ENCODE results near the gene DIP2A. TPM values are rescaled to one million over a fixed set of nuclear protein-coding genes. Genes with fewer than 3 reads are reported as not detected.

Gene DIP2A
- polyA plus RNA-seq, 3 donors: 4.6 to 55.4 (median 6.1) TPM

DNA sequence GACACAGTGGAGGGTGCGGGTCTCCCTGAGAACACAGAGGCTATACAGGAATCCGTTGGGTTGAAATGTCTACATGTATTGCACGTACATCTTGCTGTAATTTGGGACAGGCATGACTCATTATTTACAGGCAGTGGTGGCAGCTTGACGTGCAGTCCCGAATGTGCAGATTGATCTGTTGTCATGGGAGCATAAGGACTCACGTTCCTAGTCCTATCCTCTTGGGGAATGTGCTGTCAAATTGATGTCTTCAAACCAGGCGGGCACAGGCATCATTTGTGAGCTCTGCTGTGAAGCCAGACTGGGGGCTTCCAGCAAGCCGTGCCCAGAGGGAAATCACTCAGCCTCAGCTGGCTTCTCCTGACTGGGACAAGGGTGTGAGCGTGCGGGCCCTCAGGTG is 105.7 kb downstream of the DIP2A start:
- peak overlapping the region in 1 of 7 donors; percentile 81 for H3K27ac Mint-ChIP-seq
- Histone ChIP-seq H3K27me3 (ENCODE audit: control insufficient read depth in 2 of 2, insufficient read depth in 2 of 2, low read length in 2 of 2) (no peaks in the 10 kb centered on the region), H3K36me3 (replicated peaks in 1 of 2; ENCODE audit: control insufficient read depth in 1 of 2, insufficient read depth in 2 of 2, low read length in 2 of 2) (peaks cover 93 to 100% of the 10 kb centered on the region in 2 donors), H3K4me1 (ENCODE audit: control insufficient read depth in 1 of 2, insufficient read depth in 2 of 2, low read length in 2 of 2) (no peaks in the 10 kb centered on the region), H3K9me3 (replicated peaks in 1 of 2; ENCODE audit: control insufficient read depth in 1 of 2, insufficient read depth in 1 of 2, low read length in 2 of 2) (no peaks in the 10 kb centered on the region), H2AFZ (ENCODE audit: insufficient read depth, low read depth, low read length, poor library complexity, severe bottlenecking) (no peak overlapping the region), H3K27ac (ENCODE audit: low read depth in 1 of 2, low read length in 2 of 2) (peak overlapping the region in 1 of 2 donors; percentile 41), H3K79me2 (ENCODE audit: insufficient read depth, low read length) (no peaks in the 10 kb centered on the region), H3K4me2 (replicated peaks; ENCODE audit: extremely low read depth, low read length, poor library complexity, severe bottlenecking) (no peak overlapping the region), H4K20me1 (ENCODE audit: insufficient read depth, low read length) (no peaks in the 10 kb centered on the region), H3K9ac (ENCODE audit: insufficient read depth, low read length, poor library complexity, severe bottlenecking) (no peak overlapping the region), H3K4me3 (replicated peaks in 1 of 3; ENCODE audit: low read depth in 2 of 3, low read length in 3 of 3) (no peak overlapping the region)
- TF ChIP-seq, protein P1, sequence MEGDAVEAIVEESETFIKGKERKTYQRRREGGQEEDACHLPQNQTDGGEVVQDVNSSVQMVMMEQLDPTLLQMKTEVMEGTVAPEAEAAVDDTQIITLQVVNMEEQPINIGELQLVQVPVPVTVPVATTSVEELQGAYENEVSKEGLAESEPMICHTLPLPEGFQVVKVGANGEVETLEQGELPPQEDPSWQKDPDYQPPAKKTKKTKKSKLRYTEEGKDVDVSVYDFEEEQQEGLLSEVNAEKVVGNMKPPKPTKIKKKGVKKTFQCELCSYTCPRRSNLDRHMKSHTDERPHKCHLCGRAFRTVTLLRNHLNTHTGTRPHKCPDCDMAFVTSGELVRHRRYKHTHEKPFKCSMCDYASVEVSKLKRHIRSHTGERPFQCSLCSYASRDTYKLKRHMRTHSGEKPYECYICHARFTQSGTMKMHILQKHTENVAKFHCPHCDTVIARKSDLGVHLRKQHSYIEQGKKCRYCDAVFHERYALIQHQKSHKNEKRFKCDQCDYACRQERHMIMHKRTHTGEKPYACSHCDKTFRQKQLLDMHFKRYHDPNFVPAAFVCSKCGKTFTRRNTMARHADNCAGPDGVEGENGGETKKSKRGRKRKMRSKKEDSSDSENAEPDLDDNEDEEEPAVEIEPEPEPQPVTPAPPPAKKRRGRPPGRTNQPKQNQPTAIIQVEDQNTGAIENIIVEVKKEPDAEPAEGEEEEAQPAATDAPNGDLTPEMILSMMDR (IDR thresholded peaks at IDR 0.05): no peak
- no peaks in the 10 kb centered on the region for H3K27me3 Mint-ChIP-seq (ENCODE audit: low read depth in 3 of 3)
- WGBS (ENCODE audit: insufficient coverage): 91% methylated on average over 9 of the region's 10 CpGs
- H3K4me1 Mint-ChIP-seq: peaks cover 3% of the 10 kb centered on the region
- peaks cover 89 to 95% of the 10 kb centered on the region in 2 donors for H3K36me3 Mint-ChIP-seq
- DNase-seq: no peak
- H3K9me3 Mint-ChIP-seq: no peaks in the 10 kb centered on the region
- intact Hi-C loops (cut with micrococcal nuclease): no loop called here
- H3K4me3 Mint-ChIP-seq: no peak overlapping the region

DNA sequence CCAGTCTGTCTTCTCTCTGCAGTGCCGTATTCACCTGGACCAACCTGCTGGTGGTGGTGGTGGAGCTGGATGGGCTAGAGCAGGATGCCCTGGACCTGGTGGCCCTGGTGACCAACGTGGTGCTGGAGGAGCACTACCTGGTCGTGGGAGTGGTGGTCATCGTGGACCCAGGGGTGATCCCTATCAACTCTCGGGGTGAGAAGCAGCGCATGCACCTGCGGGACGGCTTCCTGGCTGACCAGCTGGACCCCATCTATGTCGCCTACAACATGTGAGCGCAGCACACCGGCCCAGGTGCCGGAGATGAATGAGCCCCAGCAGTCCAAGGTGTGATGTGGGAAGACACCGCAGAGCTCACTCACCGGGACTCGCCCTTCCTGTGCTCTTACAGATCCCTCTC is 108.7 kb downstream of the DIP2A start:
- no peak for DNase-seq
- Mint-ChIP-seq H3K4me1 (peaks cover 6% of the 10 kb centered on the region), H3K9me3 (no peaks in the 10 kb centered on the region), H3K27me3 (ENCODE audit: low read depth in 3 of 3) (peaks cover 0 to 2% (median 0%) of the 10 kb centered on the region in 3 donors), H3K4me3 (no peak overlapping the region), H3K27ac (peak overlapping the region in 3 of 7 donors; percentile 15 to 82 (median 63)), H3K36me3 (peaks cover 78 to 85% of the 10 kb centered on the region in 2 donors)
- Histone ChIP-seq H4K20me1 (ENCODE audit: insufficient read depth, low read length) (no peaks in the 10 kb centered on the region), H3K79me2 (ENCODE audit: insufficient read depth, low read length) (no peaks in the 10 kb centered on the region), H2AFZ (ENCODE audit: insufficient read depth, low read depth, low read length, poor library complexity, severe bottlenecking) (no peak overlapping the region), H3K4me3 (replicated peaks in 1 of 3; ENCODE audit: low read depth in 2 of 3, low read length in 3 of 3) (no peak overlapping the region), H3K36me3 (replicated peaks in 1 of 2; ENCODE audit: control insufficient read depth in 1 of 2, insufficient read depth in 2 of 2, low read length in 2 of 2) (peaks cover 74 to 91% of the 10 kb centered on the region in 2 donors), H3K4me2 (replicated peaks; ENCODE audit: extremely low read depth, low read length, poor library complexity, severe bottlenecking) (no peak overlapping the region), H3K4me1 (ENCODE audit: control insufficient read depth in 1 of 2, insufficient read depth in 2 of 2, low read length in 2 of 2) (no peaks in the 10 kb centered on the region), H3K9ac (ENCODE audit: insufficient read depth, low read length, poor library complexity, severe bottlenecking) (no peak overlapping the region), H3K27ac (ENCODE audit: low read depth in 1 of 2, low read length in 2 of 2) (peak overlapping the region in 1 of 2 donors; percentile 31), H3K27me3 (ENCODE audit: control insufficient read depth in 2 of 2, insufficient read depth in 2 of 2, low read length in 2 of 2) (no peaks in the 10 kb centered on the region), H3K9me3 (replicated peaks in 1 of 2; ENCODE audit: control insufficient read depth in 1 of 2, insufficient read depth in 1 of 2, low read length in 2 of 2) (peaks cover under 1 to 1% of the 10 kb centered on the region in 2 donors)
- intact Hi-C loops (cut with micrococcal nuclease): no loop called here
- WGBS (ENCODE audit: insufficient coverage): 100% methylated on average over 6 of the region's 15 CpGs
- TF ChIP-seq, protein P1 (IDR thresholded peaks at IDR 0.05): no peak
